WI38 (cell line): ENCODE results near the gene SLC39A1.
"Not testable (repeated sequence)": the region's sequence is repeated elsewhere in the genome, so short reads cannot be mapped to it uniquely, and the experiment has no call there.

Experiments
- H3K4me3 ChIP-seq: 2 replicates; pipeline ENCODE4 v1.5.1; 2011; ENCODE audit warnings: low read depth, mild to moderate bottlenecking, control low read depth, low read length
- CTCF ChIP-seq: IDR thresholded peaks from 2 replicates; pipeline ENCODE4 v1.5.1; 2012; ENCODE audit warnings: low read depth, mild to moderate bottlenecking, control low read depth, low read length

The SLC39A1 gene

GRCh38 chr1:153984123-153984894 lies 21.0 kb upstream of the SLC39A1 start:
- TF ChIP-seq CTCF: no peak
- peak overlapping the region; percentile 66 for H3K4me3 ChIP-seq

GRCh38 chr1:153981735-153982134 lies 18.4 kb upstream of the SLC39A1 start:
- not testable (repeated sequence) for H3K4me3 ChIP-seq

- H3K4me3 ChIP-seq: not testable (repeated sequence)
Observed at GRCh38 chr1:153979091-153979490, 15.8 kb upstream of the SLC39A1 start.

GRCh38 chr1:153978274-153978909 lies 15.1 kb upstream of the SLC39A1 start:
- TF ChIP-seq CTCF: no peak
- H3K4me3 ChIP-seq: peak overlapping the region; percentile 97

- no peak for TF ChIP-seq CTCF
- H3K4me3 ChIP-seq: peak within 1 kb of the TSS; percentile 97
Observed at GRCh38 chr1:153977250-153978240, 14.2 kb upstream of the SLC39A1 start, which contains the start of gene JTB. Gene JTB (minus strand): TSS chr1:153977674. CDS start chr1:153977252, 422 bp downstream.

DNA sequence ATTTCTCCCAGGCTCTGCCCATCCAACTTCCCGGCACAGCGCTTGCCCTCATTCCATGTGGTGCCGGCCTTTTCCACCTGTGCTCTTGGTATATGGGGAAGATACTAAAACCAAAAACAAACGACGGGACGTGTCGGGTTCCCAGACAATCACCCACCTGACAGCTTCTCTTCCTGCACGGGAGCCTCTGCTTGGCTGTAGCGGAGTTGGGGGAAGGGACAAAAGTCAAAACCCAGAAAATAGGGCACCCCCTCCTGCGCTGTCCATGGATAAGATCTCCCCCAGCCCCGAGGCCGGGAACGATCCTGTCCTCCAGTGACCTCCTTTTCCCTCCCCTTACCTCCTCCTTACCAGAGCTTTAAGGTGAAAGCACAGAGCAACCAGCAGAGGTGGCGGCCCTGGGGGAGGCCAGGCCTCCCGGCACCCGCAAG lies 13.5 kb upstream of the SLC39A1 start:
- H3K4me3 ChIP-seq: peak overlapping the region; percentile 97
- TF ChIP-seq CTCF: no peak

- no peak for TF ChIP-seq CTCF
Observed at GRCh38 chr1:153973525-153973924, 10.2 kb upstream of the SLC39A1 start.

More at GRCh38 chr1:153973525-153973924, 10.2 kb upstream of the SLC39A1 start:
- H3K4me3 ChIP-seq: no peak overlapping the region
